Kidney capillary endothelial cell (primary cell): ENCODE data around the gene RET.
"Not testable (repeated sequence)": the region's sequence is repeated elsewhere in the genome, so short reads cannot be mapped to it uniquely, and the experiment has no call there.

ENCODE experiments used
- DNase-seq: peaks from one replicate; pipeline ENCODE4 v3.0.0-alpha.2; 2018; ENCODE audit warnings: low spot score

RET gene

GRCh38 chr10:43136432-43136831 lies 59.6 kb downstream of the RET start:
- DNase-seq, result no peak

DNA sequence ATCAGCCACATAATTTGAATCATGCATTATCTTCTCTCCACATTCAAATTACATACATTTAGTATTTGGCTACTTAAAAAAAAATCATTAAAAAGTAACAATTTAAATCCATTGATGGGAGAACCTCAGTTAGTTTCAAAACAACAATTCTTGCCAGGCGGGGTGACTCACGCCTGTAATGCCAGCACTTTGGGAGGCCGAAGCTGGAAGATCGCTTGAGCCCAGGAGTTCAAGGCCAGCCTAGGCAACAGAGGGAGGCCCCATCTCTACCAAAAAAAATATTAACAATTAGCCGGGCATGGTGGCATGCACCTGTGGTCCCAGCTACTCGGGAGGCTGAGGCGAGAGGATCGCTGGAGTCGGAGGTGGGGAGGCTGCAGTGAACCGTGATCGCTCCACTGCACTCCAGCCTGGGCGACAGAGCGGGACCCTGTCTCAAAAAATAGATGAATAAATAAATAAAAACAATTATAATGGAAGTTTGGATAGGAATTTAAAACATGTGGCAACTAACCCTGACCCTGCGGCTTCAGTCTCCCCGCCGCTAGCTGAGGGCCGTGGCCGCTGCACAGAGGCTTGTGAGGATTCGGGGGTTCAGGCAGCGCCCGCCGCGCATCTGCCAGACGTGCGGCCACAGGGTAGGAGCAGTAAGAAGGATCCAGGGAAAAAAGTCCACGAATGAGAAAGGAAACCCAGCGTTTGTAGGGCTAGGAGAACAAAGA lies 60.3 kb downstream of the RET start:
- no peak for DNase-seq

GRCh38 chr10:43137717-43138020 lies 60.8 kb downstream of the RET start:
- no peak for DNase-seq

- DNase-seq, result peak; percentile 83
Observed at GRCh38 chr10:43138021-43138756, 61.3 kb downstream of the RET start, which contains the start of gene CSGALNACT2. CSGALNACT2 (plus strand) TSS chr10:43138445; CDS start chr10:43155150, 16,705 bp downstream.

DNA sequence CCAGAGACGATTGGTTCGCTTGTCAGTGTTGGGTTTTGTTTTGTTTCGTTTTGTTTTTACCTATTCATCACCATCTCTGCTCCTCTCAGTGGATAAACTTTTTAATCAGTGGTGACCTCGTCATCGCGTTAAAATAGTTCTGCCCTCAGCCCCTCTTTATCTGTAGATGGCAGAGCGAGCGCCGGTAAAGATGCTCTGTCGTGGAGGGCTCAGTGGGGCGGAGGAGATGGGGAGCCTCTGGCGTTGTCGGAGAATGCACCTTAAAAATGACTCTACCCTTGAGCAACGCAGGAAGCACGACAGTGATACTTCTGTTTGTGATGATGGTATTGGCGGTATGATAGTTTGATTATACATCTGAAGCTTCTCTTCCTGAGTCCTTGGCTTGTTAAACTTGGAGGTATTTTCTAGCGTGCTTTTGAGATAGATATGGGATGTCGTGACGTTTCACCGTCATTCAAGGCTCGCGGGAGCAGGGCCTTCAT lies 61.9 kb downstream of the RET start:
- no peak for DNase-seq

- no peak for DNase-seq
Observed at GRCh38 chr10:43141421-43141820, 64.6 kb downstream of the RET start.

GRCh38 chr10:43145311-43145710 lies 68.4 kb downstream of the RET start:
- no peak for DNase-seq

GRCh38 chr10:43145936-43146335 lies 69.1 kb downstream of the RET start:
- not testable (repeated sequence) for DNase-seq

DNA sequence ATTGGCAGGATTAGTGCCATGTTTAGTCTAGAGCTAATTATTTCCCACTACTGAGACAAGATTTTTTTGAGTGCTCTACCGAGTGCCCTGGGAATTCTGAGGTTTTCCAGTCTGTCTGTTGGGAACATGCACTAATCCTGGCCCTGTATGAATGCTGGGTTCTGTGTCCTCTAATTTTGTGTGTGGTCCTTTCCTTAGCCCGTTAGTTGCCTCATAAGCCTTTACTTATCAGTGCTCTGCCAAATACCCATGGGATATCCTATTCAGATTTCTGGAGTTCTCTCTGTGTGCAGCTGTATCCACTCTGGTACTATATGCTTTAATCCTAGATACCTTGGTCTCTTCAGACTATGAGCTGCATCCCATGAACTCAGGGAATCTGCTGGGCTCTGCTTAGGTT lies 74.5 kb downstream of the RET start:
- no peak for DNase-seq

DNA sequence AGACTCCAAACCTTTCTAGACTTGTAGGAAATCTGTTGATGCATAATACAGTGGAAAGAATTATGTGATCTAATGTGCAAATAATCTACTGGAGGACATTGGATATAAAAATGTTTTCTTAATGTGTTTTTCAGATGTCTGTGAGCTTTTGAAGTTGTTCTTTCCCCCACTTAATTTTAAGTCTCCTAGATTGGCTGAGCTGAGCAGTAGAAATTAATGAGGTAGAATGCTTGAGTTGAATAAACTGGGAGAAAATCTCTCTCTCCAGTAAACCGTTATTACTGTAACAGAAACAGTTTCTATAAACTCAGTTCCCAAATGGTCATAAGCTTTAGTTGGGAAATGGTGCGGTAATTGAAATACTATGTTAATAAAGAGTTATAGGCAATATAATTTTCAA lies 77.0 kb downstream of the RET start:
- DNase-seq, result no peak

DNA sequence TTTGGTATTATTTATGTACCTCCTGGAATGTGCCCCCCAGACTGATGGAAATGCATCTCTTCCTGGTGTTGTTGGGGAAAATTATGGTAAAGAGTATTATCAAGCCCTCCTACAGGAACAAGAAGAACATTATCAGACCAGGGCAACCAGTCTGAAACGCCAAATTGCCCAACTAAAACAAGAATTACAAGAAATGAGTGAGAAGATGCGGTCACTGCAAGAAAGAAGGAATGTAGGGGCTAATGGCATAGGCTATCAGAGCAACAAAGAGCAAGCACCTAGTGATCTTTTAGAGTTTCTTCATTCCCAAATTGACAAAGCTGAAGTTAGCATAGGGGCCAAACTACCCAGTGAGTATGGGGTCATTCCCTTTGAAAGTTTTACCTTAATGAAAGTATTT lies 78.4 kb downstream of the RET start:
- DNase-seq, result no peak

- no peak for DNase-seq
Observed at GRCh38 chr10:43155741-43156140, 78.9 kb downstream of the RET start.

DNA sequence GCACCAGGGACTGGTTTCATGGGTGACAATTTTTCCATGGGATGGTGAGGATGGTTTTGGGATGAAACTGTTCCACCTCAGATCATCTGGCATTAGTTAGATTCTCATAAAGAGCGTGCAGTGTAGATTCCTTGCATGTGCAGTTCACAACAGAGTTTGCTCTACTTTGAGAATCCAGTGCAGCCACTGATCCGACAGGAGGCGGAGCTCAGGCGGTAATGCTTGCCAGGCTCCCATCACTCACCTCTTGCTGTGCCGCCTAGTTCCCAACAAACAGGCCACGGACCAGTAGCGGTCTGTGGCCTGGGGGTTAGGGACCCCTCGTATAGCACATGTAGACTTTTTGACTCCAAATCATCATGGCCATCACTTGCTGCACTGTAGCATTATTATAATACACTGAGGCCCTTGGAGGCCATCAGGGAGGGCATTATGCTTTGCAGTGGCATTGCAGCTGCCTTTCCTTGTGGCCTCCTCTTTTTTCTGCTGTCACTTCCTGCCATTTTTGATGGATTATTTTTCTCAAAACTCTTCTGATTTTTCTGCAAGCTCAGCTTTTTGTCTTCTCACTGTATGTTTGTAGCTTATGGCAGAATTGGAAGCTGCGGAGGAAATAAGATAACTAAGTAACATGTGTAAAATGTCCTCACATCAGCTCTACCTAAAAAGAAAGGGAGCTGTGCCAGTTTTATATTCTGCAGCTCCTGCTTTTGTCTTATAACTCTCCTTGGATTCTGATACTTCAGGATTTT lies 79.9 kb downstream of the RET start:
- no peak for DNase-seq

DNA sequence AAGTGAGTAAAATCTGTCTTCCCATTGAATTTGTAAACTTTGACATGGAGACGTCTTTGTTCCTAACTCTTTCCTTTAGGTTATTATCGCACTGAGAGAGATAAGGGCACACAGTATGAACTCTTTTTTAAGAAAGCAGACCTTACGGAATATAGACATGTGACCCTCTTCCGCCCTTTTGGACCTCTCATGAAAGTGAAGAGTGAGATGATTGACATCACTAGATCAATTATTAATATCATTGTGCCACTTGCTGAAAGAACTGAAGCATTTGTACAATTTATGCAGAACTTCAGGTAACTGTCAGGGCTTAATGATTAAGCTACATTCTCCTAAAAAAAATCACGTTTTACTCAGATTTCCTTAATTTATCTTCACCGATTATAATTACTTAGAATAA lies 81.8 kb downstream of the RET start:
- DNase-seq, result no peak

DNA sequence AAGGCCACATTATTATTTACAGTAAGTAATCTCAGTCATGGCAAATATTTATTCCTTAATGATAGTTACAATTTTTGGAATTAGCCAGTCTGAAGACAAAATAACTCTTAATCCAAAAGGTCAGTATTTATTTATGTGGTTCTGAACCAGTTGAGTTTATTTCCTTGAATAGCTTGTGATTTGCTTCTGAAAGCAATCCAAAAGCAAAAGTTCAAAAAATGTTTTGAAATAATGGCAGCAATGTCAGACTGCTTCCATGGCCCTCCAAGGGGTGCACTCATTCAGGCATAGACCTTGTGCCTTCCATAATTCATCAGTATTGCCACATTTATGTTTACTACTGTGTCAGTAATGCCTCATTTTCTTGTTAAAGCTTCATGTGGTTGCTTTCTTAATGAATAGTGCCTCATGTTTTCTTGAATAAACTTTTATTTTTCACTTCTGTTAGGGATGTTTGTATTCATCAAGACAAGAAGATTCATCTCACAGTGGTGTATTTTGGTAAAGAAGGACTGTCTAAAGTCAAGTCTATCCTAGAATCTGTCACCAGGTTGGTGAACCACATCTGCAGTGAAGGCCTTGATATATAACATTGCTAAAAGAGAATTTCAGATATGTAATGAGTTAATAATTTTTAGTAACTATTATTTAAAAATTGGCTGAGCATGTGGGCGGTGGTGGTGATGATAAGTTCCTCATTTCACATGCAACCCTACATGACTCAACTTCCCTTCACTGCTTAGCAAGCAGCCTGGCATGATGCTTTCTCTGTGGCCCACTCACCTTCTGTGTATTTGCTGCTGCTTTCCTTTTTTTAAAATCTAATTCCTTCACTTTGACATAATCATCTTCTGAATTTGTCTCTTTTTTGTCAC lies 83.4 kb downstream of the RET start:
- peak; percentile 66 for DNase-seq

DNA sequence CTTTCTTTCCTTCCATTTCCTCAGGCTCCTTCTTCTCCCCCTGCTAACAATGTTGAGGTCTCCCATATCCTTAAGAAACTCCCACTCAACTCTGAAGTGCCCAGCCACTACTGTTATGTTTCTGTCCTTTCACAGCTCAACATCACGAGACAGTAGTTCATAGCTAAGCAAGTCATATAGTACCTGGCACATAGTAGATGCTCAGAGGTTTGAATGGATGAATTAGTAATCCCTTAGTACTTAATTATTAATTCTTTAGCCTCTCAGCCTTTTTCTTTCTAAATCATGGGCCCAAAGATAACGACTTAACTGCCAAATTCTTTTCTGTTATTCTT lies 84.0 kb downstream of the RET start:
- no peak for DNase-seq

- no peak for DNase-seq
Observed at GRCh38 chr10:43162604-43163003, 85.7 kb downstream of the RET start.

DNA sequence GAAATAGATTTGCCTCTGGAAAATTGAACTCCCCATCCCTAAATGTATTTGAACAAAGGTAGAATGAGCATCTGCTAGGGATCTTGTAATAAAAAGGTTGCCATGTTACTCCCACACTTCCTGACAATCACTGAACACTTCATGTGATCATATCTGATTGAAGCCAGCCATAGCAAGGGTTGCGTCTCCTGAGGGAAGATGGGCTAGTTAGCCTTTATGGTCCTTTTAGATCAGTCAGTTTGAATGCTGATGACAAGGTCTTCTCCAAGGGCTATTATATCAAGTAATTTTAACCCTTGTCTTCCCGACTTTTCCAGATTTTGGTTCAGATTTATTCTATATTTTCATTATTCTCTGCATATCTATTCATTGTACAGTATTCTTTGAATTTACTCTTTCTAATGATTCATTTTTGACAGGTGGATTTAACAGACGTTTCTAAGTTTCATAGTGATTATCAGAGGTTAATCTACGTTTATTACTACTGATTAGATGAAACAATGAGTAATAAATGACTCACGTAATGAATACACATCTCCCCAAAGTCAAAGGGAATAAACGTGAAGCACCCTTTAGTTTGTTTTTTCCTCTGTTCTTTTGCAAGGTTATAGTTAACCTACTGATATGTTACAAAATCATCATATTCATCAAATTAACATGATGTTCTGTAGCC lies 89.5 kb downstream of the RET start:
- no peak for DNase-seq

DNA sequence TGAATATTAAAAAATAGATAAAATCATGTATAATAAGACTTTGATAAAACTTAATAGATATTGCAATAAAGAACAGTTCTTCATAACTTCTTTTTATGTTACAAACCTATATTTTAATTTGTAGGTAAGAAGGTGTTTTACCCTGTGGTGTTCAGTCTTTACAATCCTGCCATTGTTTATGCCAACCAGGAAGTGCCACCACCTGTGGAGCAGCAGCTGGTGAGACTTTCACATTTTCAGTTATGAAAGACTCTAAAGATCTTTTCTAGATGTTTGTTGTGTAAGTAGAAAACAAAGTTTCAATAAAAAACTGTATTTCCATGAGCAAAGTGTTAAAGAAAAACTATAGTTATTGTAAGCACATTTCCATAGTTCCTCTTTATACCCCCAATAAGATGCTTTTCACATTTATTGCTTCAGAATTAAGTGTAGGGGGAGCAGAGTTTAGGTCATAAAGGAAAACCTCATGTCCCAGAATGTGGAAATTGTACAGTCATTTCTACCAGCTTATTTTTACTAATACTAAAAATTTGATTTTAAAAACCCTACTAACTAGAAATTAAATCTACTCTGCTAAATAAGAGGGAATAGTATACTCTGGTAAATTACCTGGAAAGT lies 90.1 kb downstream of the RET start:
- no peak for DNase-seq

DNA sequence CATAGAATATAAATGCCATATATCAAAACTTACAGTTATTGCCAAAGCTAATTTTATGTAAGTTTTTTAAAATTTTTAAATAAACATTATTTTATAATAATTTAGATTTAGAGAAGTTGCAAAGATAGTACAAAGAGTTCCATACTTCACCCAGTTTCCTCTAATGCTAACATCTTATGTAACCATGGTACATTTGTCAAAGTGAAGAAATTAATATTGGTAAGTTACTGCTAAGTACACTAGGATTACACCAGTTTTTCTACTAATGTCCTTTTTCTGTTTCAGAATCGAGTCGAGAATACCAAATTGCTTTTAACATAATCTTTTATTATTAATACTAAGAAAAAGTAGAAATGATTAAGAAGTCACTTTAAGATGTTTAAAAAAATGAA lies 90.6 kb downstream of the RET start:
- DNase-seq, result no peak

DNA sequence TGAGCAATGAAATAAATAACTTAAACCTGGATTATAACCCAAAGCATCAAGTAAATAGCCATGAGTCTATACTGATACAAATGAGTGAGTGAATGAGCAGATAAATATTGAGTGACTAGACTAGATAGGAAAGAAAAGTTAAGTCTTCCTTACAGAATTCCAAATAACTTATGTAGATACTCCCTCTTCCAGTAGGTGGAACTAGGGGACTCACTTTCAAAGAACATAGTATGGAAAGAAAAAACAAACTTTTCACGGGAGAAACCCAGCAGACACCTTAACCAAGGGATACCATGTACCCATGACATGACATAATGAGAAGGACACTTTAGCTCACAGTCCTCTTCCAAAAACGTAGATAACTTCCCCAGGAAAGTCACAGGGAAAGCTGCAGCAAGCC lies 93.6 kb downstream of the RET start:
- DNase-seq, result no peak
